NCI-H226 (cell line): ENCODE data around the gene CLPTM1.
A peak's percentile ranks its signal among the peaks of the same experiment; 100 is the strongest.
"Not testable (repeated sequence)": the region's sequence is repeated elsewhere in the genome, so short reads cannot be mapped to it uniquely, and the experiment has no call there.

Source experiments
- DNase-seq: peaks from one replicate; pipeline ENCODE4 v3.0.0-alpha.2; 2015

The CLPTM1 gene

DNA sequence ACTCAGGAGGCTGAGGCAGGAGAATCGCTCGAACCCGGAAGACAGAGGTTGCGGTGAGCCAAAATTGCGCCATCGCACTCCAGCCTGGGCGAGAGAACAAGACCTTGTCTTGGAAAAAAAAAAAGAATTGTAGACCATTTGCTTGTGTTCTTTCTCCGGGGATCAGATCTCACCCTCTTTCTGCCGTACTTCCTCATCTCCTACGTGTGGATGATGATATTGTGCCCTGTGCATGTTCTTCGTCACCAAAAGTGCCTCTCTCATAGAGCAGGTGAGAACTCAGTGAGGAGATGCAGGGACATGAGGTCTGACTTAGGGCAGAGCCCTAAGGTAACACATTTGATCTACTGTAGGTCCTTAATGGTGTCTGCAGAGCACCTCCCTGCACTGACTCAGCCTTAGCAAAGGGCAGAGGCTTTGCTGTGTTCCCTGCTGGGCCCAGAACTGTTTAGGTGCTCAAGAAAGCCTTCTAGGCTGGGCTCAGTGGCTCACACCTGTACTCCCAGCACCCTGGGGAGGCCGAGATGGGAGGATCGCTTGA, 8.1 kb upstream of the CLPTM1 start:
- no peak for DNase-seq

DNA sequence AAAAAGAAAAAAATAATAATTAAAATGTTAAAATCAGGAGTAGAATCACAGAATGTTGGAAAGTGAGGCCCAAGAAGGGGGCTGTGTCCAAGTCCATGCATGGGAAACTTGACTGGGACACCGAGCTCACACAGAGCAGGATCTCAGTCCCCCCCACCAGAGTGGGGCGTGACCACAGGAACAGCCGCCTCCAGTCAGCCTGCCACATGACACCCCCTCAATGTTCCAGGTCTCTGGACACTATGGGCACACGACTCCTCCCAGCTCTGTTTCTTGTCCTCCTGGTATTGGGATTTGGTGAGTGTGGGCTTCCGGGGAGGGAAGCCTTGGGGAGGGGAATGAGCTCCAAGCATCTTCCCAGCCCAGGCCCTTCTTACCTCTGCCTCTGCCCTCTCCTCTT, 6.9 kb upstream of the CLPTM1 start:
- no peak for DNase-seq

- no peak for DNase-seq
Observed at GRCh38 chr19:44948763-44949374, 6.3 kb upstream of the CLPTM1 start.

DNA sequence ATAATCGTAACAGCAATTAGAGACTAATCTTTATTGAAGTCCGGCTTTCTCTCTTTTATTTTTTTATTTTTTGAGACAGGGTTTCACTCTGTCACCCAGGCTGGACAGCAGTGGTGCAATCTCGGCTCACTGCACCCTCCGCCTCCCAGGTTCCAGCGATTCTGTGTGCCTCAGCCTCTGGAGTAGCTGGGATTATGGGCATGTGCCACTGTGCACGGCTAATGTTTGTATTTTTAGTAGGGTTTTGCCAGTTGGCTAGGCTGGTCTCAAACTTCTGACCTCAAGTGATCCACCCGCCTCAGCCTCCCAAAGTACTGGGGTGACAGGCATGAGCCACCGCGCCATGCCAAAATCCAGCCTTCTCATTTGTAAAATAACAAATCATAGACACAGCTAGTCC, 5.6 kb upstream of the CLPTM1 start:
- DNase-seq = no peak

- DNase-seq = peak; percentile 42
Observed at GRCh38 chr19:44951179-44952159, 3.7 kb upstream of the CLPTM1 start.

- no peak for DNase-seq
Observed at GRCh38 chr19:44954278-44954648, 917 bp upstream of the CLPTM1 start.

DNA sequence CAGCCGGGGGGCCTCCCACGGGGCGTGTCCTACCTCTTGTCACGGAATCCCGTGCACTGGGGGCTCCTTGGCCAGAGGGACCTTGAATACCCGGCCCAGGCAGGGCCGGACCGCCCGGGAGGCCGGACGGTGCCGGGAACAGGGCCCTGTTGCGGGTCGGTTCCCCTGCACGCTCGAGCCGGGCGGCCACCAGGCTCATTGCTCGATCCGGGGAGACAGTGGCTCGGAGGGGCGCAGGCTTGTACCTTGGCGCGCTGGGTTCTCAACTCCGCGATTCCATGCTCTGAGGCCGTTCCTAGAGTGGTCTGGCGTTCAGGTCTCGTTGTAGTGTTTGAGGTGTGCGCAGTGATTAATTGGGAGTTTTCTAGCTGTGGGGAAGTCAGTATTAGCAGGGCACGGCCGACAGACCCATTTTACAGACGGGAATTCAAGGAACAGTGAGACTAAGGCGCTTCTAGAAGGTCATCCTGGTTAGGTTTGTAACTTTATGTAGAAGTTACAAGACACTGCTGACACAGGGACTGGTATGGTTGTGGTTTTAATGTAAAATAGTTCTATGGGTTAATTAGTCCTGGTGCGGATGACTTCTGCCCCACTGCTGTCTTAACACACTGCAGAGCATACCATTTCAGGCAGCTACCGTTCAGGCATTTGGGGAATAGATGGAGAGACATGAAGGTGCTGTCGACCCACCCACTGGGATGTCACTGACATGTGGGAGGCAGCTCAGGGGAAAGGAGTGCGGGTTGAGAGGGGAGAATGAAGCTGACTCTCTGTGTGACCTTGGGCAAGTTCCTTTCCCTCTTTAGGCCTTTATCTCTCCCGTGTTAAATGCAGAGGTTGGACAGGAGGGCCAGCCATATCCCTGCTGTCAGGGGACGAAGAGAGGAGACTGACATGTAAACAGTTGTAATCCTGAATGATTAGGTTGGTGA, 592 bp downstream of the CLPTM1 start:
- DNase-seq = no peak

- no peak for DNase-seq
Observed at GRCh38 chr19:44957526-44957925, 2.3 kb downstream of the CLPTM1 start.

DNA sequence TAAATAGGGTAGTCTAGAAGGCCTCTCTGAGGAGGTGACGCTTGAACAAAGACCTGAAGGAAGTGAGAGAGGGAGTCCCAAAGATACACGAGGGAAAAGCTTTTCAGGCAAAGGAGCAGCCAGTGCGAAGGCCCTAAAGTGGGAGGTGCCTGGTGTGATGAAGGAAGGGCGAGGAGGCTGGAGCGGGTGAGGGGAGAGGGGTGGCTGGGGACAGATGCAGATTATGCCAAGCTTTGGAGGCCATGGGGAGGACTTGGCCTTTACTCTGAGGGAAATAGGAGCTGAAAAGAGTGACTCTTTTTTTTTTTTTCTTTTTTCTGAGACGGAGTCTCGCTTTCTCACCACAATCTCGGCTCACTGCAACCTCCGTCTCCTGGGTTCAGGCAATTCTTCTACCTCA, 2.9 kb downstream of the CLPTM1 start:
- DNase-seq = no peak

GRCh38 chr19:44959691-44960090, 4.5 kb downstream of the CLPTM1 start:
- DNase-seq = no peak

- DNase-seq = no peak
Observed at GRCh38 chr19:44960906-44961728, 5.9 kb downstream of the CLPTM1 start.

DNA sequence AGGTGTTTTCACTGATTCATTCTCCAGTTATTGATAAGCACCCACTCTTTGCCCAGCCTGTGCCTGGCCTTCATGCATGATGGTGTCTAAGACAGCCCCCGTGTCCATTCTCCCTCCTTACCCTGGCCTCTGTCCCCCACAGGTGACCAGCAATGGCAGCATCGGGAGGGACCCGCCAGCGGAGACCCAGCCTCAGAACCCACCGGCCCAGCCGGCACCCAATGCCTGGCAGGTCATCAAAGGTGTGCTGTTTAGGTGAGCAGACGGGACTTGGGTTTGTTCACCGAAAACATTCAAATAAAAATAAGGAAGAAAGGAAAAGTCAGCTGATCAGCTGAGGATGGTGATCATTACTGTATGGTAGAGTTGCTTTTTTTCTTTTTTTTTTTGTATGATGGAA, 6.6 kb downstream of the CLPTM1 start:
- DNase-seq = no peak

DNA sequence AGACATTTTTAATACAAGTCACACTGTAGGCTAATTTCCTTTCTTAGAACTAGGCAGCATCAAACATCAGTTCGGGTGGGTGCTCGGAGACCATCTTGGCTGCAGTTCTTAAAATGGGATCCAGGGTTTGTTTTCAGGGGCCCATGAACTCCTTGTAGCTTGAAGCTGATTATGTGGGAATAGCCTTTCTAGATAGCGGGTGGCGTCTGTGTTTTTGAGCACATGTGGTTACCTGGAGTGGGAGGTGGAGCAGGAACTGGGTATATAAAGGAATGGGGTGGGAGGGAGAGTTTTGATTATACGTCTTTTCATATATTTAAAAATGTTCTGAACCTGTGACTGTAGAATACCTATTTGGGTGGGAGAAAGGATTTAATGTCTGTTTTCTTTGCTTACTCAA, 12.9 kb downstream of the CLPTM1 start:
- DNase-seq = no peak

GRCh38 chr19:44968670-44969069, 13.5 kb downstream of the CLPTM1 start:
- no peak for DNase-seq

DNA sequence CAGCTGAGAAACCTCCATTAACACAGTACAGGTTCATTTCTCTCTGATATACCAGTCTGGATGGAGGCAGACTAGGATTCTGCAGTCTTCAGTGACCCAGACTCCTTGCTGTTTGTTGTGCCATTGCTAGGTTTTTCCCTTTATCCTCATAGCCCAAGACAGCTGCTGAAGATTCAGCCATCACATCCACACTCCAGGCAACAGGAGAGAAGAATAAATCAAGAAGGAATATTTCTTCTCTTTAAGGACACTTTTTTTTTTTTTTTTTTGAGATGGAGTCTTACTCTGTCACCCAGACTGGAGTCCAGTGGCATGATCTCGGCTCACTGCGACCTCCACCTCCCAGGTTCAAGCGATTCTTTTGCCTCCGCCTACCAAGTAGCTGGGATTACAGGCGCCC, 14.3 kb downstream of the CLPTM1 start:
- DNase-seq = no peak

DNA sequence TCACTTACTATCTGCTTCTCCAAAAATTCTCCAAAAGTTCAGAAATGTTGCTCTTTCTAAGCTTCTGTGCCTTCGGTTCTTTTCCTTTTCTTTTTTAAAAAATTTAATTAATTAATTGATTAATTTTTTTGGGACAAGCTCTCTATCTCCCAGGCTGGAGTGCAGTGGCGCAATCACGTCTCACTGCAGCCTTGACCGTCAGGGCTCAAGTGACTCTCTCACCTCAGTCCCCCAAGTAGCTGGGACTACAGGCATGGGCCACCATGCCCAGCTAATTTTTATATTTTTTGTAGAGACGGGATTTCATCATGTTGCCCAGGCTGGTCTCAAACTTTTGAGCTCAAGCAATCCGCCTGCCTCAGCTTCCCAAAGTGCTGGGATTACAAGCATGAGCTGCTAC, 16.3 kb downstream of the CLPTM1 start:
- DNase-seq = not testable (repeated sequence)

GRCh38 chr19:44972802-44973201, 17.6 kb downstream of the CLPTM1 start:
- no peak for DNase-seq

- no peak for DNase-seq
Observed at GRCh38 chr19:44973982-44974735, 19.0 kb downstream of the CLPTM1 start.

DNA sequence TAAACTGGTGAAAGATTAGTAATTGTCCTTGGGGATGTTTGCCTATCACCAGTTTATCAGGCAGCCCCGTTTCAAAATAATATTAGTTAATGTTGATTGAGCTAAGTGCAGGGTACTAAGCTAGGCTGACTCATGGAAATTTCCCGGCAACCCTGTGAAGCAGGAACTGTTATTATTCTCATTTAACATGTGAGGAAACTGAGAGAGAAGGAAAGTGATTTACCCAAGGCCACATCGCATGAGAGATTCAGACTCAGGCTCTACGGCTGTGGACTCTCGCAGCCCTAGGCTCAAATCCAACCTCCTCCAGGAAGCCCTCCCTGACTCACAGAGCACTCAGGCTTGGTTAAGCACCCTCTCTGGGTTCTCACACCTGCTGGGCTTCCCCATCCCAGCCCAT, 19.7 kb downstream of the CLPTM1 start:
- no peak for DNase-seq

DNA sequence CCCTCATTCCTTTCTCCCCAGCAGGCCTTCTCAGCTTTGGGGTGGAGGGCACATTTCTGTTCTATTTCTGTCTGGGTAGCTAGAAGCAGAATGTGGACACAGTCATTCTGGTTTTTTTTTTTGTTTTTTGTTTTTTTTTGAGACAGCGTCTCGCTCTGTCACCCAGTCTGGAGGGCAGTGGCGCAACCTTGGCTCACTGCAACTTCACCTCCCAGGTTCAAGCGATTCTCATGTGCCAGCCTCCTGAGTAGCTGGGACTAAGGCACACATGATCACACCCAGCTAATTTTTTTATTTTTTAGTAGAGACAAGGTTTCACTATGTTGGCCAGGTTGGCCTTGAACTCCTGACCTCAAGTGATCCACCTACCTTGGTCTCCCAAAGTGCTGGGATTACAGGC, 20.3 kb downstream of the CLPTM1 start:
- no peak for DNase-seq

DNA sequence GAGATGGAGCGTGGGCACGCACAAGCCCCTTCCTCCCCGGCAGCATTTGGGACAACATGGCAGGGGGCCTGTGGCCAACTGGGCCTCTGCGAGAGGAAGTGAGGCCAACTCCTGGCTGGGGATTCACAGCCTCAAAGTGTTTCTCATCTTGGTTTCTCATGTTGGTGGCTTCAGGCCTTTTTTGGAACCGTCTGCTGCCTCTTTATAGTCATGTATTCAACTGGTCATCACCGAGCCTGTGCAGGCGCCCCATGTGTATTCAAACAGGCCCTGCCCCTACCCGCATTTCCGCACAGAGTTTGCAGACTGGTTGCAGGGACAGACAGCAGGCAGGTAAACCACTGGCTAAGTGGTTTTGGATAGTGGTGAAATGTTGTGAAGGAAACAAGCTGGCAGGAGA, 28.8 kb downstream of the CLPTM1 start:
- no peak for DNase-seq
